Measurements from ENCODE around the gene CCDC70. TPM values are rescaled to one million over a fixed set of nuclear protein-coding genes. Genes with fewer than 3 reads are reported as not detected.
A peak's percentile ranks its signal among the peaks of the same experiment; 100 is the strongest.

The CCDC70 gene
- total and polyA plus RNA-seq, 2 experiments from 2014 or later, result not detected

- Histone ChIP-seq H3K27me3 (no peaks in the 10 kb centered on the region), H3K9me3 (ENCODE audit: low read depth) (no peaks in the 10 kb centered on the region), H3K36me3 (no peaks in the 10 kb centered on the region), H3K4me1 (ENCODE audit: low read depth) (no peaks in the 10 kb centered on the region), H3K4me3 (no peak overlapping the region), H3K27ac (no peak overlapping the region)
- no peak for TF ChIP-seq CTCF (IDR thresholded peaks at IDR 0.05; ENCODE audit: low read depth, low read length)
- no peak for DNase-seq (ENCODE audit: low read depth in 1 of 2, low spot score in 1 of 2)
Observed at GRCh38 chr13:51910508-51910907, 48.7 kb downstream of the CCDC70 start.

GRCh38 chr13:51912091-51912490 lies 50.3 kb downstream of the CCDC70 start:
- Histone ChIP-seq H3K27ac (no peak overlapping the region), H3K4me1 (ENCODE audit: low read depth) (no peaks in the 10 kb centered on the region), H3K36me3 (no peaks in the 10 kb centered on the region), H3K9me3 (ENCODE audit: low read depth) (no peaks in the 10 kb centered on the region), H3K4me3 (no peak overlapping the region), H3K27me3 (no peaks in the 10 kb centered on the region)
- no peak for DNase-seq (ENCODE audit: low read depth in 1 of 2, low spot score in 1 of 2)
- TF ChIP-seq CTCF (IDR thresholded peaks at IDR 0.05; ENCODE audit: low read depth, low read length), result no peak

GRCh38 chr13:51912511-51913225 lies 50.9 kb downstream of the CCDC70 start:
- TF ChIP-seq CTCF (IDR thresholded peaks at IDR 0.05; ENCODE audit: low read depth, low read length), result no peak
- Histone ChIP-seq H3K4me1 (ENCODE audit: low read depth) (no peaks in the 10 kb centered on the region), H3K4me3 (no peak overlapping the region), H3K27me3 (no peaks in the 10 kb centered on the region), H3K36me3 (no peaks in the 10 kb centered on the region), H3K27ac (no peak overlapping the region), H3K9me3 (ENCODE audit: low read depth) (no peaks in the 10 kb centered on the region)
- DNase-seq (ENCODE audit: low read depth in 1 of 2, low spot score in 1 of 2), result no peak

GRCh38 chr13:51913421-51914136 lies 51.8 kb downstream of the CCDC70 start:
- no peak overlapping the region for H3K4me3 ChIP-seq
- H3K27me3 ChIP-seq, result no peaks in the 10 kb centered on the region
- no peaks in the 10 kb centered on the region for H3K36me3 ChIP-seq
- H3K9me3 ChIP-seq (ENCODE audit: low read depth), result no peaks in the 10 kb centered on the region
- no peak overlapping the region for H3K27ac ChIP-seq
- TF ChIP-seq CTCF (IDR thresholded peaks at IDR 0.05; ENCODE audit: low read depth, low read length), result peak; percentile 3
- no peaks in the 10 kb centered on the region for H3K4me1 ChIP-seq (ENCODE audit: low read depth)
- peak in 1 of 2 donors; percentile 43 for DNase-seq (ENCODE audit: low read depth in 1 of 2, low spot score in 1 of 2)

- H3K4me3 ChIP-seq, result no peak overlapping the region
- no peaks in the 10 kb centered on the region for H3K4me1 ChIP-seq (ENCODE audit: low read depth)
- no peak for TF ChIP-seq CTCF (IDR thresholded peaks at IDR 0.05; ENCODE audit: low read depth, low read length)
- H3K36me3 ChIP-seq, result no peaks in the 10 kb centered on the region
- no peaks in the 10 kb centered on the region for H3K27me3 ChIP-seq
- H3K9me3 ChIP-seq (ENCODE audit: low read depth), result no peaks in the 10 kb centered on the region
- no peak for DNase-seq (ENCODE audit: low read depth in 1 of 2, low spot score in 1 of 2)
- no peak overlapping the region for H3K27ac ChIP-seq
Observed at GRCh38 chr13:51914137-51914493, 52.3 kb downstream of the CCDC70 start.

Other genes starting within 250 kb of the CCDC70 start
- 2.9 and 5.5 TPM in 2 replicates for gene DHRS12, start 57.8 kb upstream of the CCDC70 start, total RNA-seq
- gene DHRS12, start 57.8 kb upstream of the CCDC70 start, polyA plus RNA-seq, result 11.6 and 15.7 TPM in 2 replicates
- gene TMEM272, start 16.8 kb upstream of the CCDC70 start, total RNA-seq, result 0.11 and 0.12 TPM in 2 replicates
- gene TMEM272, start 16.8 kb upstream of the CCDC70 start, polyA plus RNA-seq, result not detected in 2 replicates
- 9.1 and 14.4 TPM in 2 replicates for gene ATP7B, start 149.5 kb downstream of the CCDC70 start, total RNA-seq
- gene ATP7B, start 149.5 kb downstream of the CCDC70 start, polyA plus RNA-seq, result 3.9 and 4.9 TPM in 2 replicates
- gene ALG11, start 150.4 kb downstream of the CCDC70 start, total RNA-seq, result 24.8 and 26.1 TPM in 2 replicates
- 26.2 and 27.8 TPM in 2 replicates for gene ALG11, start 150.4 kb downstream of the CCDC70 start, polyA plus RNA-seq
- 9.5 and 12.6 TPM in 2 replicates for gene UTP14C, start 162.7 kb downstream of the CCDC70 start, total RNA-seq
- gene UTP14C, start 162.7 kb downstream of the CCDC70 start, polyA plus RNA-seq, result 8.0 TPM in 2 replicates

Measured in cardiac muscle cell (in vitro differentiated cells and primary cell).